ENCODE data around the gene CD7. TPM values are rescaled to one million over a fixed set of nuclear protein-coding genes. Genes with fewer than 3 reads are reported as not detected.

Gene CD7
- total RNA-seq, 1 donor from 2014 or later: 7.1 TPM

DNA sequence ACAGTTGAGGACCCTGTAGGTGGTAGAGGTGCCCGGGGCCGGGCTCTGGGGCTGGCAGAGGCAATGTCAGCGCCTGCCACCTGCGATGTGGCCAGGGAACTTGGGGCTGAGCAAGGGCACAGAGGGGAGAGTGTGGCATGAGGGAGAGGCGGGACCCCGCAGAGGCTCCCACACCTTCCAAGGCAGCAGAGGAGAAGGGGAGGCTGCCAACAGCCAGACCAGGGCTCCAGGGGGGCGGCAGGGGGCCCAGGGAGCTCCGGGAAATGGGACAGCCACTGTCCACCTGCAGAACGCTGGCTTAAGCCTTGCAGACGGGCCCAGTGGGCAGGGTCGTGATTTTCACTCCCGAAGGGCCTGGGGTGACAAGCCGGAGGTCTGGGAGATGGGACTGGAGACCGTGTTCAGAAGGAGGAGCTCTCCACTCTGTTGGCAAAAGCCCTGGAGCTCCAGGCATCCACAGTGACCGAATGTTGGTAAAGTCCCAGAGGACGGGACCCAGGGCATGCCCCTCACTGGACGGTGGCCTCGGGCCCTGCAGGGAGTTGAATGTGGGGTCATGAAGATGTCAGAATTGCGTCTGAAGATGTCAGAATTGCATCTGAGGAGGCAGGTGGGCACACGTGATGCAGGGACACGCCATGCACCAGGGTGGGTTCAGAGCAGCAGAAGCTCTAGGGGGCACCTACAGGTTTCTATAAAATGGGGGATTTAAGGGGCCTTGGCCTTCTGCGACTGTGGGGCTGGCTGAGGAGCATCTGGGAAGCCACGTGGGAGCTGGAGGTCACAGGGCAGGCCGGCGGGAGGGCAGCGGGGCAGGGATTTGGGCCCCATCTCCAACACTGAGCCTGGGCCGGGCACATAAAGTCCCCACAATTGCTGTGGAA, 18.6 kb downstream of the CD7 start:
- peak overlapping the region; percentile 95 for H3K27ac ChIP-seq
- H3K9me3 ChIP-seq: no peaks in the 10 kb centered on the region
- H3K36me3 ChIP-seq: no peaks in the 10 kb centered on the region
- H3K4me1 ChIP-seq: peaks cover 61% of the 10 kb centered on the region
- no peaks in the 10 kb centered on the region for H3K27me3 ChIP-seq (ENCODE audit: low read depth)
- H3K4me3 ChIP-seq: peak overlapping the region; percentile 56
- no peak for DNase-seq
- TF ChIP-seq, protein P1, sequence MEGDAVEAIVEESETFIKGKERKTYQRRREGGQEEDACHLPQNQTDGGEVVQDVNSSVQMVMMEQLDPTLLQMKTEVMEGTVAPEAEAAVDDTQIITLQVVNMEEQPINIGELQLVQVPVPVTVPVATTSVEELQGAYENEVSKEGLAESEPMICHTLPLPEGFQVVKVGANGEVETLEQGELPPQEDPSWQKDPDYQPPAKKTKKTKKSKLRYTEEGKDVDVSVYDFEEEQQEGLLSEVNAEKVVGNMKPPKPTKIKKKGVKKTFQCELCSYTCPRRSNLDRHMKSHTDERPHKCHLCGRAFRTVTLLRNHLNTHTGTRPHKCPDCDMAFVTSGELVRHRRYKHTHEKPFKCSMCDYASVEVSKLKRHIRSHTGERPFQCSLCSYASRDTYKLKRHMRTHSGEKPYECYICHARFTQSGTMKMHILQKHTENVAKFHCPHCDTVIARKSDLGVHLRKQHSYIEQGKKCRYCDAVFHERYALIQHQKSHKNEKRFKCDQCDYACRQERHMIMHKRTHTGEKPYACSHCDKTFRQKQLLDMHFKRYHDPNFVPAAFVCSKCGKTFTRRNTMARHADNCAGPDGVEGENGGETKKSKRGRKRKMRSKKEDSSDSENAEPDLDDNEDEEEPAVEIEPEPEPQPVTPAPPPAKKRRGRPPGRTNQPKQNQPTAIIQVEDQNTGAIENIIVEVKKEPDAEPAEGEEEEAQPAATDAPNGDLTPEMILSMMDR (IDR thresholded peaks at IDR 0.05): no peak
- intact Hi-C loops (cut with DNase I): no loop called here
- ATAC-seq: no peak

GRCh38 chr17:82297714-82298537, 19.5 kb downstream of the CD7 start:
- Histone ChIP-seq H3K4me1 (peaks cover 65% of the 10 kb centered on the region), H3K27ac (peak overlapping the region; percentile 95), H3K36me3 (no peaks in the 10 kb centered on the region), H3K9me3 (no peaks in the 10 kb centered on the region), H3K4me3 (peak overlapping the region; percentile 56), H3K27me3 (ENCODE audit: low read depth) (no peaks in the 10 kb centered on the region)
- DNase-seq (peak; percentile 92), ATAC-seq (peak; percentile 89)
- intact Hi-C loops (cut with DNase I): no loop called here
- TF ChIP-seq, protein P1 (IDR thresholded peaks at IDR 0.05): no peak

DNA sequence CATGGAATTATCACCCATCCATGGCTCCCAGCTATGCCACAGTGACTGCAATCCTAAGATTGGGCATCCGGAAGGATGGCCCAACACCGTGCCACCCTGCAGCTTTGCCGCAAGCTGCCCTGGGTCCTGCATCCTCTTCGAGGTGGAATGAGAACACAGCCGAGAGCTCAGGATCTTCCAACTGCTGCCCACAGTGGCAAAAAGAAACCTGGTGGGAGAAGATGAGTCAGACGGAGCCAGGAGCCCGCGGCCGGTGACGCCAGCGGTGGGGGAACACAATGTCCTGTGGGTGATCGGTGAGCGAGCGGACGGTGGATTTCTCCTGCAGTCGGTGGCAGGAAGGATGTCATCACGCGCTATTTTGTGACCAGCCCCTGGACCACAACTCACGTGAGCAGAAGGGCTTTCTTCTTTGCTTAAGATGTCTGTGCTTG, 20.1 kb downstream of the CD7 start:
- peak; percentile 50 to 60 for ATAC-seq
- intact Hi-C loops (cut with DNase I): no loop called here

DNA sequence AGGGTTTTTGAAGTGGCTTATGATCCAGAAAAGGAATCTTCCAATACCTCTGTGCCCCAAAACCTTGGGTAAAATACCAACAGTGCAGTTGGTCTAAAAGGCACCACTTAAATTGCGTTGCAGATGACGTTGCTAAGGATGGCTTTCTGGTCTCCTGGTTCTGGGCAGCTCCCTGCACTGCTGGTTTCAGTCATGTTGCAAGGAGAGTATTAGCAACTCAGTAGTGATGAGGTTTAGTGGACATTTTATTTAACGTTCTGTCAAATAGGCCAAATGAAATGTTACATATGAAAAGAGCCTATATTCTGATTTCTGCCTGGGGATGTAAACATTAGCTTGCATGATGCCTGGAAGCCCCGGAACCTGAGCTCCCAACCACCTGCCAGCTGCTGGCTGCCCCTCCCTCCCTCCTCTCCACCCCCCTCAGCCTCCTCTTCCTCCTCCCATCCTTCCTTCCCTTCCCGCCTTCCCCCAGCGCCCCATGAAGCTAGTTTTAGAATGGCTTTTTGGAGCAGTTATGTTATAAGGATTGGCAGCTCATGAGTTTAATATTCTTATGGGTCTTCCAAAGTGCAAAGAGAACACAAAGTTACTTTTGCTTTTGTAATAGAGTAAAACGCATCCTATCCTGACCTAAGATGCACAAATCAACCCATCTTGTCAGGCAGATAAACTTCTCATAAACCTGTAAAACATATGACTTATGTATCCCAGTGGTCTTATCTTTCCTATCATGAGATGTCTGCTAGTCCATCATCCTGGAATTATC, 20.7 kb downstream of the CD7 start:
- TF ChIP-seq, protein P1 (IDR thresholded peaks at IDR 0.05): no peak
- peak overlapping the region; percentile 56 for H3K4me3 ChIP-seq

More for the DNA sequence above, 20.1 kb downstream of the CD7 start:
- Histone ChIP-seq H3K27ac (peak overlapping the region; percentile 95), H3K4me1 (peaks cover 64% of the 10 kb centered on the region), H3K36me3 (no peaks in the 10 kb centered on the region), H3K27me3 (ENCODE audit: low read depth) (no peaks in the 10 kb centered on the region), H3K4me3 (peak overlapping the region; percentile 56), H3K9me3 (no peaks in the 10 kb centered on the region)
- peak; percentile 92 for DNase-seq
- TF ChIP-seq, protein P1 (IDR thresholded peaks at IDR 0.05): no peak

DNA sequence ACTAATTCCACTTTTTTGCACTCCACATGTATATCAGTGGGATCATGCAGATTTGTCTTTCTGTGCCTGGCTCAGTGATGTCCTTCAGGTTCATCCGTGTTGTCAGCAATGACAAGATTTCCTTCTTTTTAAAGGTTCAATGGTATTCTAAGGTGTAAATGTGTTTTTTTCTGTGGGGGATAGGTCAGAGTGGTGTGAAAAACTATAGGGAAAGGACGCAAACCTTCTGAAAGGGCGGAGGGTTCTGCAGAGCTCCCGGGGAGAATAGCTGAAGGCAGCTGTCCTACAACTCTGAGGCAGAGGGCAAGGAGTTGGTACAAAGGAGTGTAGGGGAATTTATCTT, 22.0 kb downstream of the CD7 start:
- H3K4me1 ChIP-seq: peaks cover 60% of the 10 kb centered on the region

More for the DNA sequence above, 20.7 kb downstream of the CD7 start:
- Histone ChIP-seq H3K9me3 (no peaks in the 10 kb centered on the region), H3K27ac (peak overlapping the region; percentile 95), H3K27me3 (ENCODE audit: low read depth) (no peaks in the 10 kb centered on the region), H3K36me3 (no peaks in the 10 kb centered on the region), H3K4me1 (peaks cover 64% of the 10 kb centered on the region)
- ATAC-seq (no peak), DNase-seq (no peak)
- intact Hi-C loops (cut with DNase I): no loop called here

More for the DNA sequence above, 22.0 kb downstream of the CD7 start:
- no peak overlapping the region for H3K27ac ChIP-seq
- intact Hi-C loops (cut with DNase I): no loop called here
- no peak for DNase-seq
- no peaks in the 10 kb centered on the region for H3K9me3 ChIP-seq
- no peak for ATAC-seq
- TF ChIP-seq, protein P1 (IDR thresholded peaks at IDR 0.05): no peak
- no peak overlapping the region for H3K4me3 ChIP-seq
- H3K36me3 ChIP-seq: no peaks in the 10 kb centered on the region
- H3K27me3 ChIP-seq (ENCODE audit: low read depth): no peaks in the 10 kb centered on the region
